Adrenal gland (tissue), 12 donors: ENCODE measurements around the gene TMC1. TPM values are rescaled to one million over a fixed set of nuclear protein-coding genes. Genes with fewer than 3 reads are reported as not detected.

Source experiments
- DNase-seq, 7 donors: peaks; one replicate each; pipeline ENCODE4 v3.0.0-alpha.2; 2019 to 2020
- H3K27ac ChIP-seq, 5 donors: fragments of 200-600 bp; sonication (generic) in 4 of 5; 1 replicate in 3 of 5; 2 replicates in 2 of 5; pipeline versions ENCODE4 v1.5.1 to v1.8.0; 2016 to 2020; ENCODE audit warnings: mild to moderate bottlenecking in 1 of 5
- H3K27me3 ChIP-seq: fragments of 200-600 bp; 2 replicates; pipeline ENCODE4 v1.8.0; 2021
- H3K36me3 ChIP-seq, 2 donors: fragments of 200-600 bp; replicated peaks in 1 of 2; 1 replicate in 1 of 2; 2 replicates in 1 of 2; pipeline versions ENCODE4 v1.5.1 to v1.8.0; 2018 to 2022
- H3K4me1 ChIP-seq, 2 donors: fragments of 200-600 bp; replicated peaks in 1 of 2; 1 replicate in 1 of 2; 2 replicates in 1 of 2; pipeline versions ENCODE4 v1.5.1 to v1.8.0; 2018 to 2021
- H3K4me3 ChIP-seq, 4 donors: fragments of 200-600 bp; sonication (generic) in 3 of 4; one replicate each; pipeline ENCODE4 v1.5.1; 2016 to 2018
- H3K9me3 ChIP-seq, 3 donors: fragments of 200-600 bp; sonication (generic) in 1 of 3; replicated peaks in 1 of 3; 1 replicate in 2 of 3; 2 replicates in 1 of 3; pipeline versions ENCODE4 v1.5.1 to v1.8.0; 2016 to 2021
- POLR2A ChIP-seq, 2 donors: fragments of 450-650 bp; IDR thresholded peaks; one replicate each; pipeline ENCODE4 v1.6.1; 2017; ENCODE audit warnings: antibody characterized with exemption in 2 of 2, mild to moderate bottlenecking in 2 of 2, moderate library complexity in 1 of 2
- WGBS, 4 donors: extraction: QIAGEN DNeasy Blood & Tissue Kit in 2 of 4; methylation state at CpG; one replicate each; pipeline versions ENCODE4 v1.1.5 to v1.1.7; 2013 to 2017; 5-methylcytosine and 5-hydroxymethylcytosine counted together
- intact Hi-C, 2 donors: fragments of 100-400 bp; cut with DNase I; formaldehyde crosslinking; loops; one replicate each; pipeline versions ENCODE4 v1.14.1 to v1.15.0; 2022 to 2023
- polyA plus RNA-seq, 3 donors: library from polyadenylated mRNA; stranded (reverse); fragments of 200-250 nt in 2 of 3; fragments of 350-450 nt in 1 of 3; fragmentation: Illumina TruSeq in 1 of 3; extraction: RNeasy Lipid Tissue Mini Kit (QIAGEN cat#74804) in 1 of 3; gene quantifications; one replicate each; pipeline ENCODE4 v1.2.3, GENCODE V29; 2013 to 2014
- total RNA-seq, 9 donors: library from RNA; depleted of rRNA in 4 of 9; stranded (reverse); fragments of >200 nt in 4 of 9; fragments of 120-200 nt in 1 of 9; fragmentation: NEBNext Ultra II Directional in 1 of 9; extraction: Animal tissue kit (Norgen Biotek cat#: 25700) in 1 of 9; gene quantifications; one replicate each; pipeline versions ENCODE4 v1.1.0 to v1.2.4, GENCODE V29; 2013 to 2023
- TF ChIP-seq, protein P1 (sequence below), 6 experiments: fragments of 450-650 bp in 4 of 6; fragments of 200-600 bp in 2 of 6; sonication (generic) in 1 of 6; IDR thresholded peaks; 1 replicate in 5 of 6; 2 replicates in 1 of 6; pipeline versions ENCODE4 v1.5.1 to v1.8.0; 2016 to 2021; ENCODE audit warnings: antibody characterized with exemption in 6 of 6, mild to moderate bottlenecking in 2 of 6, moderate library complexity in 1 of 6
- donor health status: healthy with polysubstance abuse.
- donor health status: Bipolar disorder and iron deficiency.
- donor health status: DM: yes; HTN: yes; CAD: no.
- donor health status: DM: no; HTN: no; CAD: no.
- donor health status: DM: no; HTN: no; CAD: no.
- donor health status: DM: yes; HTN: yes; CAD: no.

Gene TMC1
- total and polyA plus RNA-seq, 12 donors = 0.22 to 1.5 (median 0.50) TPM; not detected in 7

DNA sequence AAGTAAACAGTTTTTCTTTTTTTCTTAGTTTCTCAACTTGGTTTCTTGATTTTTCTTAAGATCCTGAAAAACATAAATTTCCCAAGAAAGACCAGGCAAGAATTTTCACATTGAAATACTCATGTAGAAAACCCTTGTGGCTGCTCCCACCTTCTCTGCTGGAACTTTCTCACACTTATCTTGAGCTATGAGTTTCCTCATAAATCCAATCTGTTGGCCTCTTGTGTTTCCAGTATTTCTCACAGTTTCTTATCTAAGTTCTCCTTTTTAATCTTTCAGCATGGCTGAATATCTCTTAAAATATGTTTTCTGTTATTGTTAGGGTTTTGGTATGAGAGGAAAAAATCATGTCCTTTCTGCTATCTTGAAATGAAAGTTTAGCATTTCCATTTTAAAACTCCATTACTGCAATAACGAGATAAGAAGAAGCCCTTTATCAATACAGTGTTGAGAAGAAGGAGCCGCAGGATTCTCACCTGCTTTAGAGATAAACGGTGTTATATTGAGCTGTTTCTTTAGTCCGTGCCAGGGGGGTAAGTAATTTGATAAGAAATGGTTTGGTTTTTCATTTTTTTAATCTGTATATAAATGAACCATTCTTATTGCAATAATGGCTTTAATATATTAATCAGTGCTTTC, 342.2 kb downstream of the TMC1 start:
- Histone ChIP-seq H3K9me3 (peaks cover 0 to 6% (median 0%) of the 10 kb centered on the region in 3 donors), H3K27me3 (no peaks in the 10 kb centered on the region), H3K27ac (no peak overlapping the region), H3K4me3 (no peak overlapping the region), H3K4me1 (peaks cover 4 to 23% of the 10 kb centered on the region in 2 donors), H3K36me3 (no peaks in the 10 kb centered on the region)
- no peak for DNase-seq
- TF ChIP-seq, protein P1, sequence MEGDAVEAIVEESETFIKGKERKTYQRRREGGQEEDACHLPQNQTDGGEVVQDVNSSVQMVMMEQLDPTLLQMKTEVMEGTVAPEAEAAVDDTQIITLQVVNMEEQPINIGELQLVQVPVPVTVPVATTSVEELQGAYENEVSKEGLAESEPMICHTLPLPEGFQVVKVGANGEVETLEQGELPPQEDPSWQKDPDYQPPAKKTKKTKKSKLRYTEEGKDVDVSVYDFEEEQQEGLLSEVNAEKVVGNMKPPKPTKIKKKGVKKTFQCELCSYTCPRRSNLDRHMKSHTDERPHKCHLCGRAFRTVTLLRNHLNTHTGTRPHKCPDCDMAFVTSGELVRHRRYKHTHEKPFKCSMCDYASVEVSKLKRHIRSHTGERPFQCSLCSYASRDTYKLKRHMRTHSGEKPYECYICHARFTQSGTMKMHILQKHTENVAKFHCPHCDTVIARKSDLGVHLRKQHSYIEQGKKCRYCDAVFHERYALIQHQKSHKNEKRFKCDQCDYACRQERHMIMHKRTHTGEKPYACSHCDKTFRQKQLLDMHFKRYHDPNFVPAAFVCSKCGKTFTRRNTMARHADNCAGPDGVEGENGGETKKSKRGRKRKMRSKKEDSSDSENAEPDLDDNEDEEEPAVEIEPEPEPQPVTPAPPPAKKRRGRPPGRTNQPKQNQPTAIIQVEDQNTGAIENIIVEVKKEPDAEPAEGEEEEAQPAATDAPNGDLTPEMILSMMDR (IDR thresholded peaks at IDR 0.05) = no peak
- TF ChIP-seq POLR2A (IDR thresholded peaks at IDR 0.05) = no peak
- intact Hi-C loops = no loop called here
- 48 to 61% (median 55%) methylated on average over 4 of the region's 4 CpGs for WGBS, 4 donors

DNA sequence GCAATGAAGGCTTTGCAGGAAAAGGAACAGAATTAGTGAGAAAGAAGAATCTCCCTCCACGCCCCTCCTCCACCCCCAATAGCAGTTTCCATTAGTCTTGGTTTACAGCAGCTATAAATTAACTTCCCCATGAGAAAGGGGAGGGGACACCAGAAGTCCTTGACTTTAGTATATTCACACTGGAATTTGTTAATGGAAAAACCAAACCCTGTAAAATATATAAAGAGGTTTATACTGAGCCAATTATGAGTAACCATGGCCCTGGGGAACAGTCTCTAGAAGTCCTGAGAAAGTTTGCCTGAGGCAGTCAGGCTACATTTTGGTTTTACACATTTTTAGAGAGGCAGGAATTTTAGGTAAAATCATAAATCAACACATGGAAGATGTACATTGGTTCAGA, 342.9 kb downstream of the TMC1 start:
- DNase-seq = no peak
- Histone ChIP-seq H3K4me1 (peaks cover 0 to 15% of the 10 kb centered on the region in 2 donors), H3K9me3 (peaks cover 0 to 6% (median 0%) of the 10 kb centered on the region in 3 donors), H3K36me3 (no peaks in the 10 kb centered on the region), H3K4me3 (no peak overlapping the region), H3K27ac (no peak overlapping the region), H3K27me3 (no peaks in the 10 kb centered on the region)
- 82 to 93% (median 90%) methylated on average over 1 of the region's 1 CpG for WGBS, 4 donors
- TF ChIP-seq POLR2A (IDR thresholded peaks at IDR 0.05) = no peak
- TF ChIP-seq, protein P1 (IDR thresholded peaks at IDR 0.05) = no peak
- intact Hi-C loops = no loop called here

DNA sequence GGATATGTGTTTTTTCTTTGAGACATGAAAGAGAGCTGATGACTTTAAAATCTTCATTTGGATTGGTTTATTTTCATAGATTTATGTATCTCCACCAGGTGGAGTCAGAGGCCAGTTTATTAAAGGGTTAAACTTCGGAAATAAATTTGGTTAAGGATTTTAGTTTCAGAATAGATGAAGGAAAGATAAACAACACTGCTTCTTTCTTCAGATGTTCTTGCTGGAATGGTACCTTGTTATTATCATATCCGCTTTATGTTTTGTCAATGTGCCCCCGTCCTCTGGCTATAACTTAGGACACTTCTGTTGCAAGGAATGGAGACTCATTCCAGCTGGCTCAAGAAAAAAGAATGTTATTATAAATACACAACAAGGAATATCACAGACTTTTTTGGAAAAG, 350.3 kb downstream of the TMC1 start:
- H3K27ac ChIP-seq = no peak overlapping the region
- intact Hi-C loops = no loop called here
- peaks cover 5 to 21% of the 10 kb centered on the region in 2 donors for H3K4me1 ChIP-seq
- TF ChIP-seq, protein P1 (IDR thresholded peaks at IDR 0.05) = peak; percentile 28 to 73 (median 56)
- no peak for TF ChIP-seq POLR2A (IDR thresholded peaks at IDR 0.05)
- peak overlapping the region in 1 of 4 donors; percentile 1 for H3K4me3 ChIP-seq
- no peaks in the 10 kb centered on the region for H3K9me3 ChIP-seq
- WGBS, 4 donors = 23 to 33% (median 25%) methylated on average over 3 of the region's 3 CpGs
- H3K36me3 ChIP-seq = no peaks in the 10 kb centered on the region
- no peaks in the 10 kb centered on the region for H3K27me3 ChIP-seq
- DNase-seq = no peak

DNA sequence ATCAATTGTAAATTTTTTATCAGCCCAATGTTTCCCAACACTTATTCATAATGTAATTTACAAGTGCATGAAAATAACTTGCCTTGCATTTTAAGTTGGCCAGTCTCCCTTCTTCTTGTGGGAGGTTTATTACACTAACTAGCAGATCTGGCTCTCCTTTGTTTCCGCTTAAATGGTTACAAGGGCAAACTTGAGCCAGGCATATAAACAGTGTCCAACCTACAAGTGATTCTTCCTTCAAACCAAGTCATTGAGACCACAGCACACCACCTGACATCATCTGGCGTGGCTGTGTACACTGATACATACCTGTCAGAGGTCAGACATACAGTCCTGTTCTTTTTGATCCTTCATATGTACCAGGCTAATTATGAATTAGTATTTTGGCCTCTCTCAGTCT, 351.3 kb downstream of the TMC1 start:
- H3K4me1 ChIP-seq = peaks cover 5 to 21% of the 10 kb centered on the region in 2 donors
- intact Hi-C loops = no loop called here
- WGBS, 4 donors = 83 to 89% (median 85%) methylated on average over 2 of the region's 2 CpGs
- TF ChIP-seq, protein P1 (IDR thresholded peaks at IDR 0.05) = no peak
- TF ChIP-seq POLR2A (IDR thresholded peaks at IDR 0.05) = no peak
- H3K27me3 ChIP-seq = no peaks in the 10 kb centered on the region
- H3K36me3 ChIP-seq = no peaks in the 10 kb centered on the region
- no peak for DNase-seq
- H3K4me3 ChIP-seq = no peak overlapping the region
- no peak overlapping the region for H3K27ac ChIP-seq
- H3K9me3 ChIP-seq = no peaks in the 10 kb centered on the region
